ENCODE data around the gene PRLH.
"Not testable (repeated sequence)": the region's sequence is repeated elsewhere in the genome, so short reads cannot be mapped to it uniquely, and the experiment has no call there.

The PRLH gene

DNA sequence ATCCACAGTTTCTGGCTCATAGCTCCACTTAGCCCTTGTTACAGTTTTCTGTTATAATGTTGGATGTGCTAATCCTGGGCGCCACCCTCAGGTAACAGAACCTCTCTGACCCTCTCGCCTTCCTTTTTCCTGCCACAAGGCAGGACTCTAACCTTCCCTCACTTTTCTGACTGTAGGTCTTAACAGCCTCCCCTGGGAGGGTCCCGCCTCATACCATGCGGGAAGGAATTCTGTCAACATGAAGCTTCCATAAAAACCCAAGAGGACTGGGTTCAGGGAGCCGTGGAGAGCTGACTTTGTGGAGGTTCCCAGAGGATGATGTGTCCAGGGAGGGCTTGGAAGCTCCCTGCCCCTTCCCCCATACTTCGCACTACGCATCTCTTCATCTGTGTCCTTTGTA is 36.0 kb downstream of the PRLH start:
- no peak for DNase-seq

DNA sequence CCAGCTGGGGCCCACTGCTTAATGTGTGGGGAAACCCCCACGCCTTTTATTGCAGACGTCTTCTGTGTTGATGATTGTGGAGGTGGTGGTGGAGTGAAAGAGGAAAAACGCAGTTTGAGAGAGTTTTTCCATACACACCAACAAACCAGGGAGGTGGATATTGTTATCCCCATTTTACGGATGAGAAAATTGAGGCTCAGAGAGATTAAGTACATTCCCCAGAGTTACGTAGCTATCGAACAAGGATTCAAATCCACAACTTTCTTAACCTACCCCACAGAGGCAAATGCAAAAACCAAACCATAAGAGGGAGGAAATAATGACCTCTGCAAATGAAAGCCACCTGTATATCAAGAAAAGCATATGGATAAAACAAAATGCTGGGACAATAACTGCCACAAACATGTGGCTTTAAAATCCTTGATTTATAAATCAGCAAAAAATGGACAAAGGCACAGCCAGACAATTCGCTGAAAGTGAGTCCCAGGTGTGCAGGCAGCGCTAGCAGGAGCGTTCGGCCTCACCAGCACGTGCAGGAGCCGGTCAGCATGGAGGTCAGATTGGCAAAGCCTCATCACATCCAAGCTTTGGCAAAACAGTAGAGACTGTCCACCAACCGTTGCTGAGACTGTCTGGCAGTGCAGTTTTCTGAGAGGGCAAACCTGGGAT is 36.8 kb downstream of the PRLH start:
- no peak for DNase-seq

DNA sequence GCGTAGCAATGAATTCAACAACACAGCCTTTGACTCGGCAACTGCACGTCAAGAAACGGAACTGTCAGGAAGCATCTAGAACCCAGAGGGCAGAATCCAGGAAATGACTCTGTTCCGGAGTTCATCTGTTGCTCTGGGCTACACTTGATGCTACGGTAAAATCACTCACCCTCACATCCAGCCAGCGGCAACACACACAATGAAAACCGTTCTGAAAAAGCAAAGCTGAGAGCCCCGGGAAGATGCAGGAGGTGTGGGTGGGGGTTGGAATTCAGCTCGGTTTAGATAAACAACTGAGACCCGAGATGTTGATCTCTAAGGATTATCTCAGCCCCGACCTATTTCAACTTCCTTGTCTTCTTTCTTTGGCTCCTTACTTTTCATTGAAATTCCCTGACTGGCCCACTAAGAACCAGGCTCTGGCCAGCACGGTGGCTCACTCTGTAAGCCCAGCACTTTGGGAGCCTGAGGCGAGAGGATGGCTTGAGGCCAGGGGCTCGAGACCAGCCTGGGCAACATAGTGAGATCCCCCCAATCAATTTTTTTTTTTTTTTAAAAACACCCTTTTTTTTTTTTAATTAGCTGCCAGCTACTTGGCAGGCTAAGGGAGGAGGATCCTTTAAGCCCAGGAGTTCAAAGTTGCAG is 37.5 kb downstream of the PRLH start:
- DNase-seq, result peak; percentile 62

DNA sequence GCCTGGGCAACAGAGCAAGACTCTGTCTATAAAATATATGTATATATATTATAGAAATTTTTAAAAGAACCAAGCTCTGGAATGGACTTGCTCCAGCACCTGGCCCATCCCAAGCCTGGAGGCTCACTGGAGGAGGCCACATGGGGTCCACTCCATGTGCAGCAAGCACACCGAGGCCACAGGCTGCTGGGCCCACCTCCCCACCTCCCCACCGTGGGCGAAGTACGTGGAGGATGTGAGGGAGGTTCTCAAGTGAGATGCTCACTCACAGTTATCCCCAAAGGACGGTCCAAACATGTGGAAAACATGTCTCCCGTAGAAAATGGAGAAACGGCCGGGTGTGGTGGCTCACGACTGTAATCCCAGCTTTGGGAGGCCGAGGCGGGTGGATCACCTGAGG is 38.0 kb downstream of the PRLH start:
- DNase-seq, result no peak

DNA sequence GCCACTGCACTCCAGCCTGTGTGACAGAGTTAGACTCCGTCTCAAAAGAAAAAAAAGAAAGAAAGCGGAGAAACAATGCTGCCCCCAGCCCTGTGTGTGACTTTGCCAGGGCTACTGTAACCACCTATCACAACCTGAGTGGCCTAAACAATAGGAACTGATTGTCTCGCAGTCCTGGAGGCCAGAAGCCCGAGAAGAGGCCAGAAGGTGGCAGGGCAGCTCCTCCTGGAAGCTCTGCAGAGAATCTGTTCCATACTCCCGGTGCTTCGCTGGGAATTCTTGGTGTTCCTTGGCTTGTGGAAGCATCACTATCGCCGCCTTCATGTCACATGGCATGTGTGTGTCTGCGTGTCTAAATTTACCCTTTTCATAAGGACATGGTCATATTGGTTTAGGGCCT is 38.6 kb downstream of the PRLH start:
- no peak for DNase-seq

DNA sequence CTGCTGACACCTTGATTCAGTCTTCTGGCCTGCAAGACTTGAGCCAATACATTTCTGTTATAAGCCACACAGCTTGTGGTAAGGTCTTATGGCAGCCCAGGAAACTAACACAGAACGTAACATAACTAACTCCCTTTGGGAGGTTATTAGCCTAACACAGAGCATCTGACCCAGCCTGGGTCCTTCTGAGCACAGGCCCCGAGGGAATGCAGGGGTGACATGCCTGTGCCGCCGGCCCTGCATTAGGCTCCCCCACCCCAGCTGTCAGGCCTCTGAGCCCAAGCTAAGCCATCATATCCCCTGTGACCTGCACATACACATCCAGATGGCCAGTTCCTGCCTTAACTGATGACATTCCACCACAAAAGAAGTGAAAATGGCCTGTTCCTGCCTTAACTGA is 40.1 kb downstream of the PRLH start:
- not testable (repeated sequence) for DNase-seq

DNA sequence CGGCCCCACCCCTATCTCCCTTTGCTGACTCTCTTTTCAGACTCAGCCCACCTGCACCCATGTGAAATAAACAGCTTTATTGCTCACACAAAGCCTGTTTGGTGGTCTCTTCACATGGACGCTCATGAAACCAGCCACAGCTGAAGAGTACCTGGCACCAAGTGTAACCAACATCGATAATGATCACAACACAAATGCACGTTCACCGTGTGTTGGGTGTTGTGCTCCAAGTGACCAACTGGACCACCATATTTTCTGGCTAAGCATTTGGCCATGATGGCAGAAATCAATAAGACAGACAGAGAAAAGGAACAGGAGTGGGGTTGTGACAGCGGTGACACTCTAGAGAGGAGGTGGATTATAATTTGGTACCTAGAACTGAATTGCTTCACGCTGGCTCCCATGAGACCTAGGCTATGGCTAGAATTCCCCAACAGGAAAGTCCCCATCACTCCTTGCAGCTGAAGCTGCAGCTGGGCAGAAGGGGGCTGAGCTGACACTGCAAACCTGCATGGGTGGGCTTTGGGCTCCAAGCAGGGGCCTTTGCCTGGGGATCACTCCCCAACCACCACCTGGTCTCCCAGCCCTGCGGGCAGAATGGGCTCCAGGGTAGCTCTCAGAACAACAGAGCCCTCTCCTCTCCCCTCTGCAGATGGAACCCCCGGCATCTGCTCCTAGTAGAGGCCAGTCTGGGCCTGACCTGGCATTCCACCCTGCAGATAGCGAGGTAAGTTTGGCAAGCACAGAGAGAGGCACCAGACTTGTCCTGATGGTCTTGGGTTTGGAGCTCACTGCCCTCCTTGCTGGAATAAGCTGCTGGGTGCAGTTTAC is 46.4 kb downstream of the PRLH start:
- DNase-seq, result no peak

DNA sequence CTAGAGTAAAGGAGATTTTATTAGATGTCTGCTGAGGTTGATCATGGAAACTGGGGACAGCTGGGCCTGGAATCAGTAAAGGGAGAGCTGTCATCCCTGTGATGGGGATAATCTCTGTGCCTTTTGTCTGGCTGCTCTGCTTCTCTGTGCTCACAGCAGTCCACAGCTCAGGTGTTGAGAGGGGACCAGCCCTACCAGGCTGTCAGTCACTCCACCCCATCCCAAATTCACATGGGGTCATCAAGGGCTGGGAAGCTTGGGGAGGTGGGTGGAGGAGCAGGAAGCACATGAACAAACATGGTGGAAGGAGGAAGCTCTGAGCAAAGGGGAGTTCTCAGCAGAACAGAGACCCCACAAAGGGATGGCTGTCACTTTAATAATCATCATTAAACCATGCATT is 47.3 kb downstream of the PRLH start:
- DNase-seq, result no peak

DNA sequence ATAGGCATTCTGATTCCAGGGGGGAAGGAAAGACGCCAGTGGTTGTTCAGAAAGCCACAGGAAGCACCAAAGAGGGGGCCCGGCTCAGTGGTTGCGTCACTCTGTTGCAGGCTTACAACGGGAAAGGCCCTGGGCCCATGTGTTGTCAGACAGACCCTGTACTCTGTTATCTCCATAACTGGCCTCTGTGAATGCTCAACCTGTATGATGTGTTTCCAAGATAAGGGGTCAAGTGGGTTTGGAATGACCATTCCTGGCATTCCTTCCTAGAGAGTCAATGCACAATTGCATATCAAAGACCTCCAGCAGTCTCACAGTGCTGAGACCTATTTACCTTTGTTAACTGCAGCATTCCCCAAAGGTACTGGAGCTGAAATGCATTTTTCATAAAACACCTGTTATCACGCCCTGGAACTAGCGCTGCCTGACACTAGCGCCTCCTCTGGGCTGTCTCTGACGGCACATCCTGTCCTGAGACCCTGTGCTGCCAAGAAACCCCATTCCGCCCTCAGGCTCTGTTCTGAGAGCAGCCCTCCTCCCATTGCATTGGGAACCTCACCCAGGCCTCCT is 47.9 kb downstream of the PRLH start:
- DNase-seq, result no peak

DNA sequence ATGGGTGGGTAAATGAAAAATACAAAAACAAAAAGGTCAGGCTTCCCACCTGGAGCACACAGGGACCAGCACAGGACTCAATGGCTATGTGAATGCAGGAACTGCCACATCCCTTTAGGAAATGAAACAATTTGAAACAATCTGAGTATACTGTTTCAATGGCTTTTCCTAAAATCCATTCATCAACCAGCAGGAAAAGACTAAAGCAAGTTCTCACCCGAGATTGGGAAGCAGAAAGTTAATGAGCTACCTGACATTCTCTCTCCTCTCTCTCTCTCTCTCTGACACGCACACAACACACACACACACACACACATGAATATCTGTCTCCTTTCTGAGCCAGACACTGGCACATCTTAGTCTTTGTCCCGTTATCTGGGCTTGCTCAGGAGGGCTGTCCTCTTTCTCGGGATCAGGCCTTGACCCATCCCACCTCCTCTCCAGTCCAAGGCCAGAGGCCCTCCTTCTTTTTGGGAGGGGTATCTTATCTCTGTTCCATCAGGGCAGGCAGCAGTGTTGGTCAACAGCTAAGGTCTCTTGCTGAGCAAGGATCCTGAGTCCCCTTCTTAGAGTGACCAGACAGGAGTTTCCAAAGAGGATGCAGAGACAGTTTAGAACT is 49.4 kb downstream of the PRLH start:
- DNase-seq, result no peak

DNA sequence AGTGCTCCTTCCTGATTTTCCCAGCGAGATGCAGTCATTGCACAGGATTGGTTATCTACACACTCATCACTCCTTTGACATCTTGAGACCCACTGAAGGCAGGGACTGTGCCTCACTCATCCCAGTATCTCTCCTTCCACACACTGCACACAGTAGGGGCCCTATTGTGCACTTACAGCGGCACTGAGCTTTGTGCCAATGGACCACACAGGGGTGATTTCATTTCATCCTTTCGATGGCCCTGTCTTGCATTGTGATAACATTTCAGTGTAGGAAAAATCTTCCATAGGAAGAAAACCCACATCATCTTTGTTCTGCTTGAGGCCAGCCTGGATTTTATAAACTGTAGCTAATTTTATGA is 50.0 kb downstream of the PRLH start:
- no peak for DNase-seq

Data from suppressor macrophage treated with lipopolysaccharide for 4 hours (primary cell).